ENCODE measurements around the gene TENM3.

The TENM3 gene

DNA sequence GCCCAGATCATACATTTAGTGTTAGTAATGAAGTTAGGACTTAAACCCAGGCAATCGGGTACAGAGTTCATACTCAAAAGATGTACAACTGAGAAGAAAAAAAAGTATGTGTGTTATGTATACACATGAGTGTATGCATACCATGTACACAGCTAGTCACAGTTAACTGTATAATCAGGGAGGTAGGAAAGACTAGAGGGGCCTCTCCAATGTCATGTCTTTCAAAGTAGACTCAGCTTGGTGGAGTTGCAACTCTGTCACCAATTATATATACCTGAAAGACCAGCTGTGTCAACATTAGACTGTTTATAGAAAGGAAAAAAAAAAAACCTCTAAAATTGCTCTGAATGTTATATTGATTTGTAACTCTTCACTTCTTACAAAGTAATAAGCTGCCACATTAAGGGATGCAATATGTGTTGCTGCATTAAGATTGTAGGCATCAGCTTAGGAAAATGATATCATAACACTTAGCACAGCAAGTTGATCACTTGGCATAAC lies 506.5 kb downstream of the TENM3 start:
- TF ChIP-seq POLR2A (IDR thresholded peaks at IDR 0.05; ENCODE audit: extremely low read depth, insufficient read length), result no peak
- TF ChIP-seq, protein P1, sequence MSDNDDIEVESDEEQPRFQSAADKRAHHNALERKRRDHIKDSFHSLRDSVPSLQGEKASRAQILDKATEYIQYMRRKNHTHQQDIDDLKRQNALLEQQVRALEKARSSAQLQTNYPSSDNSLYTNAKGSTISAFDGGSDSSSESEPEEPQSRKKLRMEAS (IDR thresholded peaks at IDR 0.05; ENCODE audit: low read depth, low read length), result no peak
- TF ChIP-seq MYC (IDR thresholded peaks at IDR 0.05; ENCODE audit: low read depth, low read length), result no peak
- TF ChIP-seq, protein P2, sequence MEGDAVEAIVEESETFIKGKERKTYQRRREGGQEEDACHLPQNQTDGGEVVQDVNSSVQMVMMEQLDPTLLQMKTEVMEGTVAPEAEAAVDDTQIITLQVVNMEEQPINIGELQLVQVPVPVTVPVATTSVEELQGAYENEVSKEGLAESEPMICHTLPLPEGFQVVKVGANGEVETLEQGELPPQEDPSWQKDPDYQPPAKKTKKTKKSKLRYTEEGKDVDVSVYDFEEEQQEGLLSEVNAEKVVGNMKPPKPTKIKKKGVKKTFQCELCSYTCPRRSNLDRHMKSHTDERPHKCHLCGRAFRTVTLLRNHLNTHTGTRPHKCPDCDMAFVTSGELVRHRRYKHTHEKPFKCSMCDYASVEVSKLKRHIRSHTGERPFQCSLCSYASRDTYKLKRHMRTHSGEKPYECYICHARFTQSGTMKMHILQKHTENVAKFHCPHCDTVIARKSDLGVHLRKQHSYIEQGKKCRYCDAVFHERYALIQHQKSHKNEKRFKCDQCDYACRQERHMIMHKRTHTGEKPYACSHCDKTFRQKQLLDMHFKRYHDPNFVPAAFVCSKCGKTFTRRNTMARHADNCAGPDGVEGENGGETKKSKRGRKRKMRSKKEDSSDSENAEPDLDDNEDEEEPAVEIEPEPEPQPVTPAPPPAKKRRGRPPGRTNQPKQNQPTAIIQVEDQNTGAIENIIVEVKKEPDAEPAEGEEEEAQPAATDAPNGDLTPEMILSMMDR (IDR thresholded peaks at IDR 0.05; ENCODE audit: low read depth, low read length), result no peak
- no peak overlapping the region for H3K4me3 ChIP-seq (ENCODE audit: low read depth, low read length)
- DNase-seq (ENCODE audit: low read depth), result no peak

DNA sequence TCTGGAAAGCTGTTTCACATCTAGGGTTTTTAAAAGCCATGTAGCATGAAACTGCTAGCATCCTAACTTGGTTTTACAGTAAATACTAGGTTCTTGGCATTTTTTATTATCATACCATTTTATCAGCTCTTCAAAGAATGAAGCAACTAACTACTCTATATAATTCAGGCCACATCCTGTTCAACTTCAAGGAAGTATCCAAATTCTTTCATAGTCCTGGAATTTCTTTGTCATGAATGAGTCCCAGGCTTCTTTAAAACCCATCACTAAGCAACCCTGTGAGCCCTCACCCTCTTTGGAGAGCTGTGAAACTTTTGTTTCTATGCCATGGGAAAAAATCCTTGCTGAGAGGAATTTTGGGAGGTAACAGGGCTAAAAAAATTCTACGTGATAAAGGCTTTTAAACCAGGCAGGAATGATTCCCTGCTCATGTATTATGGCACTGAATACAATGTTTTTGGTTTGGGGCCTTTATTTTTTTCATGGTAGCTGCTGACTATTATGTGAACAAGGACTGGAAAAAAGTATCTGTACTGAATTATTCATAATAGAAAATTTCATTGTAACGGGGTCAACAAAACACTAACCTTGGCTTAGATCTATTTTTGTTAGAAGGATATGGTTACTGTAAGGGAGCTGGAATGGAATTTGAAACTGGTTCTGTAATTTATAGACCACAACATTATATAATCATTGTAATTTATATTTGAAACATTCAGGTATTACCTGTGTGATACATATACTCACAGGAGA lies 509.1 kb downstream of the TENM3 start:
- TF ChIP-seq, protein P2 (IDR thresholded peaks at IDR 0.05; ENCODE audit: low read depth, low read length), result no peak
- no peak for TF ChIP-seq MYC (IDR thresholded peaks at IDR 0.05; ENCODE audit: low read depth, low read length)
- TF ChIP-seq, protein P1 (IDR thresholded peaks at IDR 0.05; ENCODE audit: low read depth, low read length), result no peak
- no peak overlapping the region for H3K4me3 ChIP-seq (ENCODE audit: low read depth, low read length)
- DNase-seq (ENCODE audit: low read depth), result no peak

DNA sequence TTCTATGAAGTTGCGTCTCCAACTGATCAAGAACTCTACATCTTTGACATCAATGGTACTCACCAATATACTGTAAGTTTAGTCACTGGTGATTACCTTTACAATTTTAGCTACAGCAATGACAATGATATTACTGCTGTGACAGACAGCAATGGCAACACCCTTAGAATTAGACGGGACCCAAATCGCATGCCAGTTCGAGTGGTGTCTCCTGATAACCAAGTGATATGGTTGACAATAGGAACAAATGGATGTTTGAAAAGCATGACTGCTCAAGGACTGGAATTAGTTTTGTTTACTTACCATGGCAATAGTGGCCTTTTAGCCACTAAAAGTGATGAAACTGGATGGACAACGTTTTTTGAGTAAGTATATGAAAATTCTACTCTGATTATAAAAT lies 511.7 kb downstream of the TENM3 start:
- DNase-seq (ENCODE audit: low read depth), result no peak
- H3K4me3 ChIP-seq (ENCODE audit: low read depth, low read length), result no peak overlapping the region
- no peak for TF ChIP-seq POLR2A (IDR thresholded peaks at IDR 0.05; ENCODE audit: extremely low read depth, insufficient read length)
- TF ChIP-seq MYC (IDR thresholded peaks at IDR 0.05; ENCODE audit: low read depth, low read length), result no peak
- TF ChIP-seq, protein P1 (IDR thresholded peaks at IDR 0.05; ENCODE audit: low read depth, low read length), result no peak
- TF ChIP-seq, protein P2 (IDR thresholded peaks at IDR 0.05; ENCODE audit: low read depth, low read length), result no peak

DNA sequence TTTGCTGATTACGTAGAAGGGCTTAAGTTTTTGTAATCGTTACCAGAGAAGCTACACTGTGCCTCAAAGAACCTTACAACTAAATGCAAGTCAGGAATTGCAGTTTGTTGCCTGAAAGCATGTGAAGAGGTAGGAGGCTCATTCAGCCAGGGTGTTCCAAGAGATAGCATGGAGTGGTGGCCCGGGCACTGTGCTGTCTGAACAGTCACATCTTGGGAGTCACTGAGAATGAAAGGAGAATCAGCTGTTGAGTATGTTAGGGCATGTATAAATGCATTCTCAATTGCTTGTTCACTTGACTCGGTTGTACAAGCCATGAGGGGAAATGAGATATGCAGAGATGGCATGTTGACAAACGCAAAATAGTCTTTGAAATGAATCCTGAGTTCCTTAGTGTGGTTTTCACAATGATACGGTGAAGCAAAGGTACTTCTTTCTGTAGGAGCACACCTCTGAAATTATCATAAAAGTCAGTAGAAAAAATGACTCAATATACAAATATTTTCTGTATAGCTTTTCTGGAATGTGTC lies 513.0 kb downstream of the TENM3 start:
- TF ChIP-seq, protein P2 (IDR thresholded peaks at IDR 0.05; ENCODE audit: low read depth, low read length), result no peak
- TF ChIP-seq, protein P1 (IDR thresholded peaks at IDR 0.05; ENCODE audit: low read depth, low read length), result no peak
- TF ChIP-seq POLR2A (IDR thresholded peaks at IDR 0.05; ENCODE audit: extremely low read depth, insufficient read length) (no peak), MYC (IDR thresholded peaks at IDR 0.05; ENCODE audit: low read depth, low read length) (no peak)
- H3K4me3 ChIP-seq (ENCODE audit: low read depth, low read length), result no peak overlapping the region
- no peak for DNase-seq (ENCODE audit: low read depth)

DNA sequence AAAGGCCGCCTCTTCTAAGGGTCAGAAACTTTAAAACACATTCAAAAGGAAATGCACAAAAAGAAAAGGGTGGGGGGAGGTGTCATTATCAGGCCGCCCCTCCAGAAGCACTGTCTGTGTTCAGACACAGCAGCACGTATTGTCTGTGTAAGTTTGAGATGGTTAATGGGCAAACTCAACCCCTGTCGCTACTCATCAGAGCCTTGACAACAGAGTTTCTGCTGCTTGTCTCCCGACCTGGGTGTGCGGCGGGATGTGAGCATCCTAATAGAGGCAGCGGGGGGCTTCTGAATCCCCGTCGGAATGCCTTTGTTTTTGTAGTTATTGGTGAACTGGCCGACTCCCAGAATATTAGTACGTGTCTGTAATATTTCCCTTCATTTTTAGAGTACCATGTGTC lies 515.1 kb downstream of the TENM3 start:
- DNase-seq (ENCODE audit: low read depth), result no peak
- no peak overlapping the region for H3K4me3 ChIP-seq (ENCODE audit: low read depth, low read length)
- TF ChIP-seq, protein P2 (IDR thresholded peaks at IDR 0.05; ENCODE audit: low read depth, low read length), result no peak
- TF ChIP-seq, protein P1 (IDR thresholded peaks at IDR 0.05; ENCODE audit: low read depth, low read length), result no peak
- TF ChIP-seq POLR2A (IDR thresholded peaks at IDR 0.05; ENCODE audit: extremely low read depth, insufficient read length) (no peak), MYC (IDR thresholded peaks at IDR 0.05; ENCODE audit: low read depth, low read length) (no peak)
